Myocyte (in vitro differentiated cells): ENCODE results near the gene FASTKD1. TPM values are rescaled to one million over a fixed set of nuclear protein-coding genes. Genes with fewer than 3 reads are reported as not detected.
"Not testable (repeated sequence)": the region's sequence is repeated elsewhere in the genome, so short reads cannot be mapped to it uniquely, and the experiment has no call there.

ENCODE experiments used
- DNase-seq: peaks from one replicate; pipeline ENCODE4 v3.0.0-alpha.2; 2012; ENCODE audit warnings: low read depth
- polyA plus RNA-seq: library from polyadenylated mRNA; unstranded; fragments of >200 nt; gene quantifications from one replicate; pipeline ENCODE4 v1.2.1, GENCODE V29; 2012; ENCODE audit warnings: missing spikeins
- total RNA-seq: library from RNA; depleted of rRNA; stranded (reverse); fragments of >200 nt; gene quantifications from 2 replicates; pipeline ENCODE4 v1.2.3, GENCODE V29; 2014

FASTKD1 gene
- 24.8 and 31.1 TPM in 2 replicates for total RNA-seq
- 15.1 TPM for polyA plus RNA-seq

- peak; percentile 95 for DNase-seq
These were observed at the start of gene FASTKD1 for GRCh38 chr2:169573160-169573973. FASTKD1 (minus strand) TSS chr2:169573865; CDS start chr2:169572029, 1,836 bp downstream.

GRCh38 chr2:169623235-169623634, 49.6 kb upstream of the FASTKD1 start:
- DNase-seq, result no peak

- no peak for DNase-seq
These were observed 46.8 kb upstream of the FASTKD1 start for GRCh38 chr2:169620509-169620908.

- peak; percentile 25 for DNase-seq
These were observed 46.3 kb upstream of the FASTKD1 start for GRCh38 chr2:169619946-169620345.

GRCh38 chr2:169615982-169616381, 42.3 kb upstream of the FASTKD1 start:
- DNase-seq, result not testable (repeated sequence)

- DNase-seq, result no peak
These were observed 40.2 kb upstream of the FASTKD1 start for GRCh38 chr2:169613876-169614275.

- DNase-seq, result no peak
These were observed 35.6 kb upstream of the FASTKD1 start for GRCh38 chr2:169609264-169609663.

- DNase-seq, result no peak
These were observed 25.9 kb upstream of the FASTKD1 start for GRCh38 chr2:169599568-169599967.

GRCh38 chr2:169598982-169599381, 25.3 kb upstream of the FASTKD1 start:
- no peak for DNase-seq

- DNase-seq, result not testable (repeated sequence)
These were observed 22.9 kb upstream of the FASTKD1 start for GRCh38 chr2:169596546-169596945.

GRCh38 chr2:169590804-169591203, 17.1 kb upstream of the FASTKD1 start:
- DNase-seq, result no peak

GRCh38 chr2:169585673-169586072, 12.0 kb upstream of the FASTKD1 start:
- no peak for DNase-seq

- DNase-seq, result peak; percentile 94
These were observed 10.6 kb upstream of the FASTKD1 start, which contains the start of gene PPIG for GRCh38 chr2:169584005-169584877. PPIG (plus strand) TSS chr2:169584351; CDS start chr2:169604042, 19,691 bp downstream.

GRCh38 chr2:169583518-169583917, 9.9 kb upstream of the FASTKD1 start:
- no peak for DNase-seq

- not testable (repeated sequence) for DNase-seq
These were observed 9.0 kb upstream of the FASTKD1 start for GRCh38 chr2:169582552-169583266.

GRCh38 chr2:169579044-169579443, 5.4 kb upstream of the FASTKD1 start:
- no peak for DNase-seq

- not testable (repeated sequence) for DNase-seq
These were observed 1.6 kb upstream of the FASTKD1 start for GRCh38 chr2:169575264-169575663.

GRCh38 chr2:169574539-169574938, 874 bp upstream of the FASTKD1 start:
- DNase-seq, result not testable (repeated sequence)

- no peak for DNase-seq
These were observed 272 bp upstream of the FASTKD1 start for GRCh38 chr2:169573974-169574299.

- DNase-seq, result no peak
These were observed 875 bp downstream of the FASTKD1 start for GRCh38 chr2:169572821-169573159.

GRCh38 chr2:169572189-169572588, 1.5 kb downstream of the FASTKD1 start:
- no peak for DNase-seq

- no peak for DNase-seq
These were observed 2.1 kb downstream of the FASTKD1 start for GRCh38 chr2:169571571-169571970.
